GM21528 (cell line): ENCODE results near the gene TMEM163.
"Not testable (repeated sequence)": the region's sequence is repeated elsewhere in the genome, so short reads cannot be mapped to it uniquely, and the experiment has no call there.

Source experiments
- ATAC-seq: cut with Tn5 transposase; IDR thresholded peaks from one replicate; pipeline ENCODE4 v1.9.1; 2021; ENCODE audit warnings: mild to moderate bottlenecking, moderate library complexity; ENCODE audit not compliant: unreplicated experiment, low FRiP score

The TMEM163 gene

DNA sequence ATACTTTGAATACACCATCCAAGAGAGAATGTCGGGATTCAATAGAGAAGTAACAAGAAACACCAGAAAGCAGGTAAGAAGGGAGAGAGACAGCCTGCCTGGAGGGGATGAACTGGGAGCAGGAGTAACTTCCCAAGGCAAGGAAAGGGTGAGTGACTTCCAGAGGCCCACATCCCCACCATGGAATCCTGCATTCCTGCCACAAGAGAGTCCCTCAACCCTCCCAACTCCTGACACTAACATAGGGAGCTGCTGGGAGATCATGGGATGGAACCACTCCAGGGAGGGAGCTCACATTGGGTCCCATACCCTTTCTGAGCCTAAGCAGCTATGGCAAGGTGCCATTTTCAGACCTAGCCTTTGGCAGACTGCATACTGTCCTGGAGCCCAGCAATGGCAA is 5.5 kb upstream of the TMEM163 start:
- ATAC-seq: no peak

DNA sequence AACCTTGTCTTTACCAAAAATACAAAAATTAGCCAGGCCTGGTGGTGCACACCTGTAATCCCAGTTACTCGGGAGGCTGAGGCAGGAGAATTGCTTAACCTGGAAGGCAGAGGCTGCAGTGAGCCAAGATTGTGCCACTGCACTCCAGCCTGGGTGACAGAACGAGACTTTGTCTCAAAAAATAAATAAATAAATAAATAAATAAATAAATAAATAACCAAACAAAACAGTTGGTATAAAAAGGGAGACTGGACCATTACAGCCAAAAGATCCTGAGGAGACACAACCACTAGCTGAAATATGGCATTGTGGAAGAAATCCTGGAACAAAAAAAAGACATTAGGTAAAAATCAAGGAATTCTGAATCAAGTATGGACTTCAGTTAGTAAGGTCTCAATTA is 4.9 kb upstream of the TMEM163 start:
- ATAC-seq: not testable (repeated sequence)

DNA sequence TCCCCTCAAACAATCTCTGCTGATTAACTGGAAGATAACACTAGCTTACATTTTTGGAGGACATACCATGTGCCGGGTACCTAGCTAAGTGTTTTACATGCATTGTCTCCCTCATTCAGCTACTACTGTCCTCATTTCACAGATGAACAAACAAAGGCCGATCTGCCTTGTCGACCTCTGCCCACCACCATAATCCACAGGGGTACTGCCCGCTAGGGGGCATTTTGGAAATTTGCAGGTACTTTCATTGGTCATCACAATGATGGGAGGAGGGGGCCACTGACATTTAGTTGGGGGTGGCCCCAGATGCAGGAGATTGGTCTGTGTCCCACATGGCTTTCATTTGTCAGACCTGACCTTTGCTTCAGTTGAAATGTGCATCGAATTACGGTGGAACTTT is 3.9 kb upstream of the TMEM163 start:
- no peak for ATAC-seq

DNA sequence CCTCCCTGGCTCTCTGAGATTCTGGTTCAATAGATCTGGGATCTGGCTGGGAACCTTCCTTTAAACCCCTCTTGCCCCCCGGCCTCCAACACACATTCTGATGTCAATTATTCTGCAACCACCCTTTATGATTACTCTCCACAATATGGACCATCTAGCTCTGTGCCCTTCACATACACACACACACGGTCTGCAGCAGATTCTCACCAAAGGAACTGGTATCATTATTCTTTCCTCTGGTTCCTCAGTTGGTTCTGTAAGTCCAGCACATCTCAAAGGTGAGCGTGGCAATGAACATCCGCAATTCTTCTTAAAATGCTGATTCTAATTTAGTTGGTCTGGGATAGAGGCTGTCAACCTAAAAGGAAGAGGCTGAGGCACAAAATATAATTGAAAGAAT is 2.8 kb upstream of the TMEM163 start:
- ATAC-seq: no peak

DNA sequence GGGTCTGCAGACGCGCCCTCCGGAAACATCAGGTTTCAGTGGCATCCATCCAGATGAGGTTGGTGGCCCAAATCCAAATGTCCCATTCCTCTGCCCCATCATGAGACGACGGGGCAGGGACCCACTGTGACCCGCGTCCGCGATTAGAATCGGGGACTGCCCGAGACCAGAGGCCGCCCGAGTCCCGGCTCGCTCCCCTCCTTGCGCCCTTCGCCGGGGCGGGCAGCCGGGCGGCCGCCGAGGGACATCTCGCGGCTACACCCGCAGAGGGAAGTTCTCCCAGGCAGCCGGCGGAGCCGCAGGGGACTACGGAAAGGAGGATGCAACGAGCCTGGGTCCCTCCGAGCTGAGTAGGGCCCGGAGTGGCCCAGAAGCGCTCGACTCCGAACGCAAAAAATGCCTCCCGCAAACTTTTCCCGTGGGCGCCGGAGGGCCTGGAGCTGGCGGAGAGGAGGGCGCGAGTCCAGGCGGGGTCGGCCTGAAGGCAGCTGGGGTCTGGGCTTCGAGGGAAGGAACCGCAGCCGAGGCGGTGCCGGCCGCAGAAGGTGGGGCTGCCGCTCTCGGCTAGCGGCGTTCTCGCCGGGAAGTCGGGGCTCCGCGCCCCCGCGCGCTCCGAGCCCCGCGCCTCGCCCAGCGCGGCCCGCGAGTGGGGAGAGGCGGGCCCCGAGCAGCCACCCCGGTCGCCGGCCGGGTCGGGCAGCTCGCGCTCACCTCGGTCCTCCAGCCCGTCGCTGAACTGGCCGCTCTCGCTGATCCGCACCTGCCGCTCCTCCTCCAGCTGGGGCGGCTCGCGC is 580 bp downstream of the TMEM163 start:
- no peak for ATAC-seq

DNA sequence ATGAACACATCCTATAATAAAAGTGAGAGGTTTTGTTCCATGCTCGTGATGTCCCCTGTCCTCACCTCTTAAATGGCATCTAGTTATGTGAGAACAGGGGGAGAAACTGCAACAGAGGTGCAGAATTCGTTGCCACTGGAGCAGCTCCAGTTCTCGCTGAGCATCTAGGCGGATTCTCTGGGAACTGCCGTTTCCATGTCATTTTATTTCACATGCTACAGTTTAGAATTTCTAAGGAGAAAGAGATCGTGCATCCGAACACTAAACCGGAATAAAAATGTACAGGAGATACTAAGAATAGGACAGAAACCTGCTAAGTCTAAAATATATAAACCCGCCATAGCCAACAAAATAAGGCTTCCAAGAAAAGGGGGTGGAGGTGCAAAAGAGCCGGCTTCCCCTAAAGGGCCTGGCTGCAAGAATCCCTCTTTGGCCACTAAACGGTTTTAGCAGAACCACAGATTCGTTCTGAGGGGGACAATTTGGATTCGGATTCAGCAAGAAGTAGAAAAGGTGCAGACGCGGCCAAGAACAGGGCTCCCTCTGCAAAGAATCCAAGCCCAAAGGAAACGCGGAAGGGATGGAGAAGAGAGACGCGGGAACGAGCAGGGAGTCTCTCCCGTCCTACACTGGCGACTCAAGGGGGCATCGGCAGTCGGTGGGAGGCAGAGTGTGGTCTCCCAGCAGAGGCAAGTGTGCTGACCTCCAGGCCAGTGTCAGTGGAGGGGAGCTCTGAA is 1.3 kb downstream of the TMEM163 start:
- ATAC-seq: no peak

DNA sequence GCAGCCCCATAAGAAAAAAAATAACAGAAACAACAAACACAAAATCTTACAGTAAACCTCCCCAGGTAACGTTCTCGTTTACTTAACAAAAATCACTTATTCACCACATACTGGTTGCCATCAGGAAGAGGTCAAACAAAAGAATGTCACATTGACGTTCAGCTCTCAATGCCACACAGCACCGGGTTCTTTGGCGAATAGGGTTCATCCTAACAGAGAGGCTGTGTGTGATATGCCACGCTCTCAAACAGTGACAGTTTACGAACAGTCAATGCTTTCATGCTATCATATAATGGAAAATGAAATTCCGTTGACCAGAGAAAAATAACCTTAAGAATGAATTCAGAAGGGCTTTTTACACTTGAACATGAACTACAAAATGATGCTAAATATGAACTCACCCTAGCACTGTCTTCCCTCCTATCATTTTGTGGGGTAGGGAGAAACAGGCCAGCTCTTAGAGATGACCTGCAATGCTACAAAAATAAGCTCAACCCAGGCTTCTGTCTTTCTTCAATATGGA is 2.0 kb downstream of the TMEM163 start:
- ATAC-seq: no peak

DNA sequence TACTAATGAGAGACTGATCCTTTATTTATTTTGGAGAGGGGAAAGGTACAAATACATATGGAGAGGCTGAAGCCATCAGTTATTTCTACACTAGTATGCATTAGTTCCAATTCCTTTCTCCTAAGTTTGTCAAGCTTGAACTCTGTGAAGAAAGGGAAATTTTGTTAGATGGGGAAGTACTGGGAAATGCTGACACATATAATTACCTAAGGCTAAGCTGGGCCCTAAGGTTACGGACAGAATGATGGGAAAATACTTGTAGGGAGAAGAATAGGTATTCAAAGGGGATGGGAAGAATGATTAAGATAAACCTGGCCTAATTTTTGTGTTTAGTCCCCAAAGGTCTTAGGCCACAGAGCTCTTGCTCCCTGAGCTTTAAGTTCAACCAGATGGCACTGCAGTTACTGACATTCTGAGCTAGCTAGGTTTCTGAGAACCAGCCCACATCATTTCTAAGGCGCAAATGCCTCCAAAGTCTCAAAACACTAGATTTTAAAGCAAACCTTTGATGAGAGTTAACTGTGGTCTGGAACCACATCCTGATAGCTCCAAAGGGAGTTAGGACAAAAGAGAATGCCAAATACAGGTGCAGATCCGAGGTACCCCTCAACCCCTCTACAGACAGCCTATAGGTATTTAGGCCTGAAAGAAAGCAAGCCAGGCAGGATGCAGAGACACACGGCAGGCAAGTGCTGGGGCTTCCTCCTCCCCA is 2.7 kb downstream of the TMEM163 start:
- no peak for ATAC-seq

DNA sequence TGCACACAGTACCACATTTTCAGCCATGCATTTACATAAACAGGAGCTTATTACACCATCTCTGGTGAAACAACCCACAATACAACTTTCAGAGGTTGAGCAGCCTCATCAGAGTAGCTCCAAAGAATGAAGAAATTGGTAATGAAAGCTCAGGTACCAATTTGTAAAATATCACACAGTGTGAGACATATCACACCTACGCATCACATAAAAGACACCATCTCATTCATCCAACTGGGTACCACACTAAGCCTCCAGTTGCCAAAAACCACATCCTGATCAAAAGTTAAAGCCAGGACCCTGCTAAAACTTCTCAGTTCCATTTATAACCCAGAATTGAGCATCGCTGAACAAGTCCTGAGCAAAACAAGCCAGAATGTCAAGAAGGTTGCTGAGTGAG is 4.6 kb downstream of the TMEM163 start:
- ATAC-seq: peak; percentile 53

DNA sequence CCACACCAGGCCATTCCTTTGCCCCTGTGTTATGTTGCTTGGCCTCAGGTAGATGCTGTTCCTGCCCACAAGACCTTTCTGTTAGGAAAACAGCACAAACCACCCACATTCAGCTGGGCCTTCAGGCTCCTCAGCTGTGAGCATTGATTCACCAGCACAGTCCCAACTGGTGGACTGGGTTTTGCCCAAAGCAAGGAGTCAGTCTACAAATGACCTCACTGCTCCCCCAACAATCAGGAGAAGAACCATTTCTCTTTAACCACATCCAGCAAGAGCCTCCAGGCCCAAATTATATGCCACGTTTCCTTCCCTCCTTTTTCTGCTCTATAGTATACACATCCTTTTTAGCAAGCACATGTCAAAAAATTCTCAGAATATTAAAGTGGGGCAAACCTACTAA is 5.2 kb downstream of the TMEM163 start:
- ATAC-seq: no peak

DNA sequence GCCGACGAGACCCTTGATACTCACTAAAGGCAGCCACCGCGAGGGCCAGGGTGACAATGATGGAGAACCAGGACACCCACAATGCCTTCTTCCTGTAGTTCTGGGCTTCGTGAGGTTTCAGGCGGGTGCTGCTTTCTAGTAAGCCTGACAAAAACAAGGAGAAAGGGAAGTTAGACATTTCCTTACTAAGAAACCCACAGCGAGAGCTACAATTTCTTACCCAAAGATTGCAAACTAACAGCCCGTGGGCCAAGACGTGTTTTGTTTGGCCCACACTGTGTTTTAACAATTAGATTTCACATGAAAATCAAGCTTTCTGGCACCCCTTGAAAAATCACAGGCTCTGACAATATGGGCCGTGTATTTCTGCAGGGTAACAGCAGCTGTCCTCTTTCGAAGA is 5.6 kb downstream of the TMEM163 start:
- ATAC-seq: no peak

DNA sequence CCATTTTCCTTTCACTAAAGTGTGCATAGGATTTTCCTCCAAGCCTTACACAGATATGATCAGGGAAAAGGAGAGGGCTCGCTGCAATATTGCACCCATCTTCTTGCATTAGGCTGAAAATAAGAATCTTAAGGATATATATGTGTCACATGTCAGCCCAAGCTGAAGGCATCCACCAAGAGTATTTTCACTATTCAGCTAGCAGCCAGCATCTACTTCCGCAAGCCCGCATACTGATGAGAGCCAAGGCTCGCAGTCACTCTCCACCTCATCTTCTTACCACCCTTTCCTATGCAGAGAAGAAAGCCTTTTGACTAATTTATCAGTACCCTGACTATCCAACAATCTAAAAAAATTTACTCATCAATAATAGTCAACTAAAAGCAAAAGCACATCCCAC is 6.1 kb downstream of the TMEM163 start:
- no peak for ATAC-seq

DNA sequence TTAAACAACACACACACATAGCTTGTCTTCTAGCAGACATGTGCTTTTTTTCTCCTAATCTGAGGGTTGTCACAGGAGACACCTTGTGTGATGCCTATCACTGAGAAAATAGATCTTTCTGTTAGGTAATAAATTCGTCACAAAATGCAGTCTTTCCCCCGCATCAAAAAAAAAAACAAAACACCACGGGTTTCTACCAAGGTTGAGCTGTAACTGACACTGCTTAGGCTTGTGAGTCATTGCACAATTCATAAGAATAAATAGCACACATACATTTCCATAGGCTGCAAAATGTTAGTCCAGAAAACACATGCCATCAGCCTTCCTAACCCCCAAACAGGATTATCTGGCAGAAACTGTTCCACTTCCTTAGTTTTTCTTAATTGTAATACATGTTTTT is 6.5 kb downstream of the TMEM163 start:
- no peak for ATAC-seq

DNA sequence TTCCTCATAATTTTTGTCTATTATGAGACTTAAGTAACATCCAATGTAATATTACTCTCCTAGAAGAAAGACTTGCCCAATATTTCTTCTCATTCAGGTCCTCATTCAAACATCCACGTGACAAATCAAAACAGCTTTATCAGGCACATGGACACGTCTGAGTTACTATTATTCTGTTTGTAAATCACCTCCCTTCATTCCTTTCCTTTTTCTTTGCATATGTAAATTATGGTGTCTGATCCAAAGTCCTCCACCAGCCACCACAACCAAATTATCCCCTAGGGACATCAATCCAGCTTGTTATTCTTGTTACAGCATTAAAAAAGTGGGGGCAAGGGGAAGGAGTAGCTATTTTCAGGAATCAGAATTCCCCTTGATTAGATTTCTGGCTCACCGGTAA is 7.1 kb downstream of the TMEM163 start:
- ATAC-seq: no peak

DNA sequence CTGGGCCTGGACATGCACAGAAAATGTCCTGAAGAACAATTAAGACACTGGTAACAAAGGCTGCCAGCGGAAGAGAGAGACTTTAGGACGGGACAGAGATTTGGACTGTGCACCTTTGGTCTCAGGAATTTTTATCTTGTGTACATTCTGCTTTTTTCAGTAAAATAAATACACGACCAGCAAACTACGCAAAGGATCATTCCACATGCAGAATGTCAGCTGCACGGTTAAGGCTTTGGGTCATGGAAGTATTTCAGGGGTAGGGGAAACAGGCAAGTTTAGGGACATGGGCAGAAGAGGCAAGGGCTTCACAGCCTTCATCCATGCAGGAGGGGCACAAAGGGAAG is 11.5 kb downstream of the TMEM163 start:
- no peak for ATAC-seq

DNA sequence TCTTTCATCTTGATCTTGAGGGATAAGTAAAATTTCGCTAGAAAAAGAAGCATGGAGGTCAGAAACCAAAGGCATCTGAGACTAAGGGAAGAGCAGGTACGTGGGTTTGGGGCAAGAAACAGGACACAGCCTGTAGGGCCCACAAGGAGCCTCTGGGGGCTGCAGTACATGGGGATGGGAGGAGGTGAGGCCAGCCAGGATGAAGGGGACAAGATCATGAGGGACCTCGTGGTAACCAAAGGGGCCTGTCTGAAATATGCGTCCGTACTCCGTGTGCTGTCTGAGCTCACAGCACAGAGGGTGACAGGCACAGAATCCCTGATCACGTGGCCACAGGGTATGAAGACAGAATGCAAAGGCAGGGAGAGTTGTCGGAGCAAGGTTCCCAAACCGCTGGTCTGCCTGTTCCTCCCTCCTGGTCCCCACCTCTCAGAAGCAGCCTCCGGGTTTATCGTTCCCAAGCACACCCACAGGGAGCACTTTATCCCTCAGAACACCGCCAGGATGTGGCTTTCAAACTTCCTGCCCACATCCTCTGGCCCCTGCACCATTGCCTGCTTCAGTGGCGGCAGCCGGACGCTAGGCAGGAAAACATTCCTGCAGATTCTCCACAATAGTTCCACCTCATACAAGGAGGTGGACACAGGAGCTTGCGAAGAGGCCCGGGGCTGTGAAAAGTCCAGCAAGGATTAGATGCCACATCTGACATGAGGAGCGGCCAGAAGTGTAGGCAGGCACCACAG is 12.0 kb downstream of the TMEM163 start:
- ATAC-seq: no peak

DNA sequence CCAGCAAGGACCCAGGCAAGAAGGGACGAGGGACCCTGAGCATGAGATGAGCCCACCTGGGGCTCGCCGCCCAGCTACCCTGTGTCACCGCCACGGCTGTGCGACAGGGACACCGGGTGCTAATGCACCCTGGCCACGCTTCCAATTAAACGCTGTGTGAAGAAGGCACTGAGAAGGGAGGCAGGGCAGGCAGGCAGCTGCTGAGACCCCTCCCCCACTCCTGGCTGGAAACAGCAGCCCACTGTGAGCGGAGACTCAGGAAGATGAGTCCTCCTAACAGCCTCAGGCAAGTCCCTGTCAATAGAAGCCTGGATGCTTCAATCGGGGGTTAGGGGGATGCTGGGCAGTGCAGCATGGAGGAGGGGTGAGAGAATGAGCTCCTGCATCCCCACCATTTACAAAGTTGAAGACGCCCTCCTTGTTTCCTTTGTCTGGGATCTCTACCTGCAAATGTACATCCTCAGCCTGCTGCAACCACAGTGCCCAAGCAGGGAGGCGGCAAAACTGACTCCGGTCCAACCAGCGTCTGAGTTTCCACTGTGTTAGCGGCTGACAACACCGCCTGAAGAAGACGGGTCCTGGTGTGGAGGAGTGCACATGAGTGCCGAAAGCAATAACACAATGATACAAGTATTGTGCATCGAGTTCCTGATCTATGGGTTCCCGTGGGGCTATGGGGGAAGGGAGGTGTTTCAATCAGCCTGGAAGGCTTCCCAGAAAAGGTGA is 12.8 kb downstream of the TMEM163 start:
- ATAC-seq: no peak

DNA sequence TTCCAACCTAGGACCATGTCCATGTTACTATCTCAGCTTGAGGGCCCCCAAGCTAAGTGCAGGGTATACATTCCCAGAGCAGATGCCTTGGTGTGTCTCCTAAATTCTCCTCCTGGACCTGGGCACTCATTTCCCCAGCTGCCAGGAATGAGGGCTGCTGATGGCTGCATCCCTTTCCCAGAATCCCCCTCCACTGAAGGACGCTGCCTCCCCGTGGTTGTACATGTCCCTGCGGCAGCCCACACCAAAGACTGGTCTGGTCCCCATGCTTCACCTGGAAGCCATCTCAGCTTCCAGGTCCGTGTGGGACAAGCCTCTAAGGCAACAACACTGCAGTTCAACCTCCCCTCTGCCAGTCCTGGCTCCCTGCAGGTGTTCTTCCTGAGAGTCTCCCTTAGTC is 14.6 kb downstream of the TMEM163 start:
- ATAC-seq: no peak

DNA sequence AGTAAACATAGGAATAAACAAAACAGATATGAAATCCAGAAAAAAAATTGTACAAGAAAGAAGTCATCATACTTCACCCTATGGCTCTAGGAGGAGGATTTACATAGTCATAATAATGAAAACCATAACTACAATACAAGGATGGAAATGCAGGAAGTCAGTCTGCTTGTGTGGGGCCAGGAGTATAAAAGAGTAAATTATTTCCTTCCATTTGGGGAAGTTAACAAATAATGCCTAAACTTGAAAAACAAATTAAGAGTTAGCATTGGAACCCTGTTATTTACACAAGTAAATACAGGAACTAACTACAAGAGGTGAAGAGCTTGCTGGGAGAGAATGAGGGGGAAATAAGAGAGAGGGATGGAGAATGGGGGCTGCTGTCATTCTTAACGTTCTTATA is 15.4 kb downstream of the TMEM163 start:
- ATAC-seq: no peak

DNA sequence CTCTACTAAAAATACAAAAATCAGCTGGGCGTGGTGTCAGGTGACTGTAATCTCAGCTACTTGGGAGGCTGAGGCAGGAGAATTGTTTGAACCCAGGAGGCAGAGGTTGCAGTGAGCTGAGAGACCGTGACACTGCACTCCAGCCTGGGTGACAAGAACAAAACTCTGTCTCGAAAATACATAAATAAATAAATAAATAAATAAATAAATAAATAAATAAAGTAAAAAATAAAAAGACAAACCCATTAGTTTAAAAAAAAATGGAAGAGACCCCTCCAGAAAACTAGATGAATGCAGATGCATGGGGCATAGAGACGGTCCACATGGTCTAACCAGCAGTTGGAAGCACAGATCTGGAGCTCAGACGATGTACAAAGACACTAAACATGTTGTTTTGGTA is 18.1 kb downstream of the TMEM163 start:
- no peak for ATAC-seq
